Caco-2 (cell line): ENCODE results near the gene STEAP3. TPM values are rescaled to one million over a fixed set of nuclear protein-coding genes. Genes with fewer than 3 reads are reported as not detected.
"Not testable (repeated sequence)": the region's sequence is repeated elsewhere in the genome, so short reads cannot be mapped to it uniquely, and the experiment has no call there.

Experiments
- BruUV-seq: library from RNA; stranded (reverse); fragments of 400-500 nt; replicated peaks from 2 replicates; lab custom pipeline; 2021; lab: Mats Ljungman, UMichigan
- CTCF ChIA-PET: fragments of 300-600 bp; sonication (Branson Sonifier 250); formaldehyde crosslinking; loops from one replicate; lab custom pipeline; 2022; ENCODE audit warnings: antibody characterized with exemption; lab: Charles Lee
- POLR2A ChIA-PET: fragments of 300-600 bp; sonication (Branson Sonifier 250); formaldehyde crosslinking; loops from one replicate; lab custom pipeline; 2022; ENCODE audit warnings: antibody characterized with exemption; lab: Charles Lee
- DNase-seq, 2 experiments: peaks; one replicate each; pipeline versions ENCODE4 v3.0.0 to v3.0.0-alpha.2; 2020 to 2022
- H3K27me3 ChIP-seq: replicated peaks from 2 replicates; pipeline ENCODE4 v1.6.0; 2011; ENCODE audit warnings: low read length; ENCODE audit not compliant: control insufficient read depth, insufficient read depth
- H3K36me3 ChIP-seq: 2 replicates; pipeline ENCODE4 v1.5.1; 2011; ENCODE audit warnings: low read length; ENCODE audit not compliant: control insufficient read depth, insufficient read depth
- H3K4me1 ChIP-seq: fragments of 250-450 bp; sonication (Bioruptor Pico); 2 replicates; pipeline ENCODE4 v1.5.1; 2020; ENCODE audit warnings: mild to moderate bottlenecking
- H3K4me3 ChIP-seq: 2 replicates; pipeline ENCODE4 v1.5.1; 2011; ENCODE audit warnings: low read depth, mild to moderate bottlenecking, control low read depth, low read length
- H3K9me3 ChIP-seq: fragments of 250-450 bp; sonication (Bioruptor Pico); 2 replicates; pipeline ENCODE4 v1.5.1; 2020; ENCODE audit warnings: mild to moderate bottlenecking, moderate library complexity
- H3K27ac Mint-ChIP-seq: one replicate; pipeline ENCODE4 v1.8.0; 2022; ENCODE audit warnings: mixed read lengths; ENCODE audit not compliant: unreplicated experiment
- H3K27me3 Mint-ChIP-seq: one replicate; pipeline ENCODE4 v1.8.0; 2022; ENCODE audit warnings: mixed read lengths; ENCODE audit not compliant: insufficient read depth, unreplicated experiment
- H3K36me3 Mint-ChIP-seq: one replicate; pipeline ENCODE4 v1.8.0; 2022; ENCODE audit warnings: mild to moderate bottlenecking, mixed read lengths; ENCODE audit not compliant: insufficient read depth, unreplicated experiment
- H3K4me1 Mint-ChIP-seq: one replicate; pipeline ENCODE4 v1.8.0; 2022; ENCODE audit warnings: low read depth, mixed read lengths; ENCODE audit not compliant: unreplicated experiment
- H3K4me3 Mint-ChIP-seq: one replicate; pipeline ENCODE4 v1.8.0; 2022; ENCODE audit warnings: mild to moderate bottlenecking, moderate library complexity, mixed read lengths; ENCODE audit not compliant: unreplicated experiment
- H3K9me3 Mint-ChIP-seq: one replicate; pipeline ENCODE4 v1.8.0; 2022; ENCODE audit warnings: mixed read lengths; ENCODE audit not compliant: unreplicated experiment
- intact Hi-C: fragments of 100-400 bp; cut with micrococcal nuclease; formaldehyde crosslinking; loops from one replicate; pipeline ENCODE4 v1.10.0; 2022; ENCODE audit not compliant: unreplicated experiment
- total RNA-seq: library from RNA; stranded (reverse); gene quantifications from 2 replicates; pipeline ENCODE4 v1.2.3, GENCODE V29; 2022
- TF ChIP-seq, protein P1 (sequence below), 2 experiments: fragments of 200-600 bp in 1 of 2; IDR thresholded peaks; 1 replicate in 1 of 2; 2 replicates in 1 of 2; pipeline versions ENCODE4 v1.5.1 to v1.8.0; 2011 to 2022; ENCODE audit warnings: antibody characterized with exemption in 1 of 2, control low read depth in 1 of 2, inconsistent platforms in 1 of 2, low read depth in 1 of 2, low read length in 1 of 2, mild to moderate bottlenecking in 1 of 2, moderate library complexity in 1 of 2; ENCODE audit not compliant: insufficient read depth in 1 of 2, severe bottlenecking in 1 of 2, unreplicated experiment in 1 of 2

The STEAP3 gene
- total RNA-seq, 1 experiment from 2014 or later = 20.4 TPM

DNA sequence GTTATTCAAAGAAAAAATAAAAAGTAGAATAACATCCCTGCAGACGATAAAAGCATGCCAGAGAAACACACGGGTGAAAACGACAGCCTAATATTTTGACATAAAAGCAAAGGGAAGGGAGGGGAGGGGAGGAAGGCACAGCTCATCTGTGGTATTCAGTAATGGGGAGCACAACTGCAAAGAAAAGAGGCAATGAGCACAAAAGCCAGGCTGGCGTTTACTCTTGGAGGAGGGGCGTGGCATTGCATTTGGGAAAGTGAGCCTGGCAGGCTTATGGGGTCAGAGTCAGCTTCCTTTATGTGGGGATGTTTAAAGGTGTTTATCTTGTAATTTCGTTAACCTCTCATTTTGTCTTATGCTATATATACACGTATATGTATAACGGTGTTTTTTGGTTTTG lies 53.2 kb downstream of the STEAP3 start:
- no peak for DNase-seq
- POLR2A ChIA-PET = no interaction called here
- H3K36me3 ChIP-seq = no peaks in the 10 kb centered on the region
- CTCF ChIA-PET = no interaction called here
- H3K4me1 ChIP-seq = no peaks in the 10 kb centered on the region
- H3K9me3 Mint-ChIP-seq = no peaks in the 10 kb centered on the region
- H3K4me3 Mint-ChIP-seq = no peak overlapping the region
- H3K27me3 Mint-ChIP-seq = no peaks in the 10 kb centered on the region
- BruUV-seq = no TSS peak
- H3K27ac Mint-ChIP-seq = no peak overlapping the region
- no peaks in the 10 kb centered on the region for H3K27me3 ChIP-seq
- TF ChIP-seq, protein P1, sequence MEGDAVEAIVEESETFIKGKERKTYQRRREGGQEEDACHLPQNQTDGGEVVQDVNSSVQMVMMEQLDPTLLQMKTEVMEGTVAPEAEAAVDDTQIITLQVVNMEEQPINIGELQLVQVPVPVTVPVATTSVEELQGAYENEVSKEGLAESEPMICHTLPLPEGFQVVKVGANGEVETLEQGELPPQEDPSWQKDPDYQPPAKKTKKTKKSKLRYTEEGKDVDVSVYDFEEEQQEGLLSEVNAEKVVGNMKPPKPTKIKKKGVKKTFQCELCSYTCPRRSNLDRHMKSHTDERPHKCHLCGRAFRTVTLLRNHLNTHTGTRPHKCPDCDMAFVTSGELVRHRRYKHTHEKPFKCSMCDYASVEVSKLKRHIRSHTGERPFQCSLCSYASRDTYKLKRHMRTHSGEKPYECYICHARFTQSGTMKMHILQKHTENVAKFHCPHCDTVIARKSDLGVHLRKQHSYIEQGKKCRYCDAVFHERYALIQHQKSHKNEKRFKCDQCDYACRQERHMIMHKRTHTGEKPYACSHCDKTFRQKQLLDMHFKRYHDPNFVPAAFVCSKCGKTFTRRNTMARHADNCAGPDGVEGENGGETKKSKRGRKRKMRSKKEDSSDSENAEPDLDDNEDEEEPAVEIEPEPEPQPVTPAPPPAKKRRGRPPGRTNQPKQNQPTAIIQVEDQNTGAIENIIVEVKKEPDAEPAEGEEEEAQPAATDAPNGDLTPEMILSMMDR (IDR thresholded peaks at IDR 0.05; ENCODE audit: insufficient read depth in 1 of 2, low read depth in 1 of 2, low read length in 1 of 2, severe bottlenecking in 1 of 2, unreplicated experiment in 1 of 2) = no peak
- no peaks in the 10 kb centered on the region for H3K36me3 Mint-ChIP-seq
- H3K4me1 Mint-ChIP-seq = peaks cover 7% of the 10 kb centered on the region
- H3K4me3 ChIP-seq = no peak overlapping the region
- intact Hi-C loops = no loop called here
- H3K9me3 ChIP-seq = peaks cover 7% of the 10 kb centered on the region; the same call in 1 of the 2 replicates

DNA sequence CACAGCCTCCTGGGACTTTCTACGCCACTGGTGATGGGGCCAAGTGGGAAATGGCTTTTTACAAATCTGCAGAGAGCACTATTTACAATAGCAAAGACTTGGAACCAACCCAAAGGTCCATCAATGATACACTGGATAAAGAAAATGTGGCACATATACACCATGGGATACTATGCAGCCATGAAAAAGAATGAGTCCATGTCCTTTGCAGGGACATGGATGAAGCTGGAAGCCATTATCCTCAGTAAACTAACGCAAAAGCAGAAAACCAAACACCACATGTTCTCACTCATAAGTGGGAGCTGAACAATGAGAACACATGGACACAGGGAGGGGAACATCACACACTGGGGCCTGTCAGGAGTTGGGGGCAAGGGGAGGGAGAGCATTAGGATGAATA lies 54.8 kb downstream of the STEAP3 start:
- H3K4me3 Mint-ChIP-seq, H3K9me3 Mint-ChIP-seq, H3K9me3 ChIP-seq, H3K4me3 ChIP-seq, DNase-seq, H3K4me1 ChIP-seq, intact Hi-C loops, H3K4me1 Mint-ChIP-seq, H3K27me3 ChIP-seq, H3K36me3 Mint-ChIP-seq, H3K36me3 ChIP-seq, H3K27me3 Mint-ChIP-seq, CTCF ChIA-PET, BruUV-seq, H3K27ac Mint-ChIP-seq: not testable (repeated sequence)
- POLR2A ChIA-PET = interaction anchor here (0.6 kb wide), 1 partner anchor 88 kb away, joined by 4 read pairs; no protein-coding TSS in a partner anchor

DNA sequence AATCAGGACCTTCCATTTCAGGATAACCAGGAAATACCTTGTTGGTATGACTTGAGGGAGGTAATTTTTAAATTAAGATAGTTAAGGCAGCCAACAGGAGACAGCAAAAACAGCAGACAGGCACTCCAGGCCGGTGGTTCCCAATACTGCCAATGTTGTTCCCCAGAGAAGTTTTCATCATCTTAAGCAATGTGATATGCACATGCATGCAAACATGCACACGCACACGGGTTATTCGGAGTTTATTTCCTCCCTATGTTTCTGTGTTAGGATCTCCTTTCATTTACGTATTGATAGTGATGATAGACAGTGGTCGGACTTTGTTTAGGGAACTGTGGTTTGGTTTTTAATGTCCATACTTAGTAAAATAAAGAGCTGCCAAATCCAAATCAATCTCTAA lies 55.3 kb downstream of the STEAP3 start:
- TF ChIP-seq, protein P1 (IDR thresholded peaks at IDR 0.05; ENCODE audit: insufficient read depth in 1 of 2, low read depth in 1 of 2, low read length in 1 of 2, severe bottlenecking in 1 of 2, unreplicated experiment in 1 of 2) = no peak
- Histone ChIP-seq H3K4me1 (no peaks in the 10 kb centered on the region), H3K27me3 (no peaks in the 10 kb centered on the region), H3K4me3 (no peak overlapping the region), H3K9me3 (peaks cover 7% of the 10 kb centered on the region; the same call in 1 of the 2 replicates), H3K36me3 (no peaks in the 10 kb centered on the region)
- BruUV-seq = no TSS peak
- intact Hi-C loops = no loop called here
- CTCF ChIA-PET = no interaction called here
- Mint-ChIP-seq H3K36me3 (no peaks in the 10 kb centered on the region), H3K9me3 (no peaks in the 10 kb centered on the region), H3K4me1 (peaks cover 7% of the 10 kb centered on the region), H3K4me3 (no peak overlapping the region), H3K27me3 (no peaks in the 10 kb centered on the region), H3K27ac (no peak overlapping the region)
- DNase-seq = no peak
- POLR2A ChIA-PET = interaction anchor here (0.6 kb wide), 1 partner anchor 88 kb away, joined by 4 read pairs; no protein-coding TSS in a partner anchor
